Sigmoid colon (tissue), 7 donors: ENCODE results near the gene GRIP1. TPM values are rescaled to one million over a fixed set of nuclear protein-coding genes. Genes with fewer than 3 reads are reported as not detected.

Experiments used
- DNase-seq: peaks from one replicate; pipeline ENCODE4 v3.0.0-alpha.2; 2019
- H3K27ac ChIP-seq, 4 donors: fragments of 200-600 bp; sonication (generic); one replicate each; pipeline ENCODE4 v1.5.1; 2016 to 2019; ENCODE audit warnings: mild to moderate bottlenecking in 1 of 4
- H3K27me3 ChIP-seq, 3 donors: fragments of 200-600 bp; sonication (generic); one replicate each; pipeline ENCODE4 v1.5.1; 2019; ENCODE audit warnings: mild to moderate bottlenecking in 1 of 3
- H3K36me3 ChIP-seq, 4 donors: fragments of 200-600 bp; sonication (generic); one replicate each; pipeline ENCODE4 v1.5.1; 2016 to 2019
- H3K4me1 ChIP-seq, 4 donors: fragments of 200-600 bp; sonication (generic); one replicate each; pipeline ENCODE4 v1.5.1; 2017 to 2019
- H3K4me3 ChIP-seq, 4 donors: fragments of 200-600 bp; sonication (generic); one replicate each; pipeline ENCODE4 v1.5.1; 2017 to 2019; ENCODE audit warnings: mild to moderate bottlenecking in 2 of 4, moderate library complexity in 1 of 4
- H3K9me3 ChIP-seq, 4 donors: fragments of 200-600 bp in 3 of 4; sonication (generic) in 3 of 4; one replicate each; pipeline versions ENCODE4 v1.5.1 to v1.6.1; 2013 to 2019
- EP300 ChIP-seq, 4 donors: sonication (generic); formaldehyde crosslinking; IDR thresholded peaks; one replicate each; pipeline ENCODE4 v1.6.1; 2017; ENCODE audit warnings: antibody characterized with exemption in 4 of 4
- POLR2A ChIP-seq, 2 donors: fragments of 450-650 bp; IDR thresholded peaks; one replicate each; pipeline ENCODE4 v1.6.1; 2016; ENCODE audit warnings: antibody characterized with exemption in 2 of 2, mild to moderate bottlenecking in 2 of 2, moderate library complexity in 2 of 2
- POLR2AphosphoS5 ChIP-seq, 4 donors: sonication (generic); formaldehyde crosslinking; IDR thresholded peaks; one replicate each; pipeline ENCODE4 v1.6.1; 2017; ENCODE audit warnings: antibody characterized with exemption in 4 of 4
- WGBS, 2 donors: extraction: QIAGEN DNeasy Blood & Tissue Kit; methylation state at CpG; one replicate each; pipeline ENCODE4 v1.1.7; 2013; 5-methylcytosine and 5-hydroxymethylcytosine counted together
- intact Hi-C: fragments of 100-400 bp; cut with DNase I; formaldehyde crosslinking; loops from one replicate; pipeline ENCODE4 v1.15.1; 2023
- polyA plus RNA-seq, 3 donors: library from polyadenylated mRNA; stranded (reverse); fragments of 200-250 nt; gene quantifications; one replicate each; pipeline ENCODE4 v1.2.3, GENCODE V29; 2013
- total RNA-seq, 4 donors: library from RNA; depleted of rRNA; stranded (reverse); fragments of >200 nt; gene quantifications; one replicate each; pipeline ENCODE4 v1.1.0, GENCODE V29; 2016
- TF ChIP-seq, protein P1 (sequence below), 4 experiments: fragments of 450-650 bp in 3 of 4; fragments of 200-600 bp in 1 of 4; IDR thresholded peaks; one replicate each; pipeline ENCODE4 v1.5.1; 2016 to 2019; ENCODE audit warnings: antibody characterized with exemption in 4 of 4, mild to moderate bottlenecking in 3 of 4, moderate library complexity in 2 of 4
- donor health status: healthy with polysubstance abuse.
- donor health status: Bipolar disorder and iron deficiency.
- donor health status: healthy.

Gene GRIP1
- total and polyA plus RNA-seq, 7 donors, result 0.46 to 14.0 (median 6.3) TPM

GRCh38 chr12:66365718-66366490 is 313.0 kb downstream of the GRIP1 start:
- no peaks in the 10 kb centered on the region for H3K4me1 ChIP-seq
- no peaks in the 10 kb centered on the region for H3K27me3 ChIP-seq
- H3K4me3 ChIP-seq, result no peak overlapping the region
- WGBS, 2 donors, result 85 to 86% methylated on average over 3 of the region's 3 CpGs
- H3K36me3 ChIP-seq, result no peaks in the 10 kb centered on the region
- no peak for DNase-seq
- H3K27ac ChIP-seq, result no peak overlapping the region
- no peaks in the 10 kb centered on the region for H3K9me3 ChIP-seq
- intact Hi-C loops, result no loop called here
- TF ChIP-seq POLR2A (IDR thresholded peaks at IDR 0.05) (no peak), POLR2AphosphoS5 (IDR thresholded peaks at IDR 0.05) (no peak), EP300 (IDR thresholded peaks at IDR 0.05) (no peak)
- TF ChIP-seq, protein P1, sequence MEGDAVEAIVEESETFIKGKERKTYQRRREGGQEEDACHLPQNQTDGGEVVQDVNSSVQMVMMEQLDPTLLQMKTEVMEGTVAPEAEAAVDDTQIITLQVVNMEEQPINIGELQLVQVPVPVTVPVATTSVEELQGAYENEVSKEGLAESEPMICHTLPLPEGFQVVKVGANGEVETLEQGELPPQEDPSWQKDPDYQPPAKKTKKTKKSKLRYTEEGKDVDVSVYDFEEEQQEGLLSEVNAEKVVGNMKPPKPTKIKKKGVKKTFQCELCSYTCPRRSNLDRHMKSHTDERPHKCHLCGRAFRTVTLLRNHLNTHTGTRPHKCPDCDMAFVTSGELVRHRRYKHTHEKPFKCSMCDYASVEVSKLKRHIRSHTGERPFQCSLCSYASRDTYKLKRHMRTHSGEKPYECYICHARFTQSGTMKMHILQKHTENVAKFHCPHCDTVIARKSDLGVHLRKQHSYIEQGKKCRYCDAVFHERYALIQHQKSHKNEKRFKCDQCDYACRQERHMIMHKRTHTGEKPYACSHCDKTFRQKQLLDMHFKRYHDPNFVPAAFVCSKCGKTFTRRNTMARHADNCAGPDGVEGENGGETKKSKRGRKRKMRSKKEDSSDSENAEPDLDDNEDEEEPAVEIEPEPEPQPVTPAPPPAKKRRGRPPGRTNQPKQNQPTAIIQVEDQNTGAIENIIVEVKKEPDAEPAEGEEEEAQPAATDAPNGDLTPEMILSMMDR (IDR thresholded peaks at IDR 0.05), result no peak

DNA sequence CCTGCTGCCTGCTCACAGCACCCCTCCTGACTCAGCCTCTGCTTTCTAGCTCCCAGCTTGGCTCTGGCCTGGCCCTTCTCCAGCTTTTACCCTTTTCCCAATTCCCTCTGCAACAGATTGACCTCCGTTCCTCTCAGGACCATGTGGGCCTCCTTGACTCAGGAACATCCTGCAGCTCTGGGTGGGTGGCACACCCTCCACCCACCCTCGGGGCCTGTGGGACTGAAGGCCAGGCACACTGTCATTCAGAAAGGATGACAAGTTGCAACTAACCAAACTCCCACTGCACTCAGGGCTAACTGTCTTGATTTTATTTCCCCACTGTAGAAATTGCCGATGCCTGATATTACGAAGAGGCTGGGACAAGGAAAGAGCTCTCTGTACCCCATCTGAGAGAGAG is 317.2 kb downstream of the GRIP1 start:
- Histone ChIP-seq H3K9me3 (no peaks in the 10 kb centered on the region), H3K27ac (no peak overlapping the region), H3K27me3 (no peaks in the 10 kb centered on the region), H3K4me3 (no peak overlapping the region), H3K36me3 (no peaks in the 10 kb centered on the region), H3K4me1 (no peaks in the 10 kb centered on the region)
- intact Hi-C loops, result no loop called here
- 92 to 94% methylated on average over 4 of the region's 4 CpGs for WGBS, 2 donors
- TF ChIP-seq POLR2AphosphoS5 (IDR thresholded peaks at IDR 0.05) (no peak), POLR2A (IDR thresholded peaks at IDR 0.05) (no peak)
- TF ChIP-seq, protein P1 (IDR thresholded peaks at IDR 0.05), result no peak
- no peak for DNase-seq

- no peaks in the 10 kb centered on the region for H3K4me1 ChIP-seq
- no peak overlapping the region for H3K27ac ChIP-seq
- H3K4me3 ChIP-seq, result no peak overlapping the region
- TF ChIP-seq, protein P1 (IDR thresholded peaks at IDR 0.05), result no peak
- TF ChIP-seq POLR2AphosphoS5 (IDR thresholded peaks at IDR 0.05), result no peak
- no peak for TF ChIP-seq POLR2A (IDR thresholded peaks at IDR 0.05)
- no peak for TF ChIP-seq EP300 (IDR thresholded peaks at IDR 0.05)
- no peaks in the 10 kb centered on the region for H3K36me3 ChIP-seq
- H3K9me3 ChIP-seq, result no peaks in the 10 kb centered on the region
- no peak for DNase-seq
- H3K27me3 ChIP-seq, result no peaks in the 10 kb centered on the region
- intact Hi-C loops, result no loop called here
These were observed 319.6 kb downstream of the GRIP1 start for GRCh38 chr12:66359300-66359699.

GRCh38 chr12:66354291-66354690 is 324.6 kb downstream of the GRIP1 start:
- Histone ChIP-seq H3K27me3 (no peaks in the 10 kb centered on the region), H3K9me3 (no peaks in the 10 kb centered on the region), H3K4me1 (no peaks in the 10 kb centered on the region), H3K27ac (no peak overlapping the region), H3K36me3 (peaks cover 0 to 9% (median 0%) of the 10 kb centered on the region in 4 donors), H3K4me3 (no peak overlapping the region)
- intact Hi-C loops, result no loop called here
- TF ChIP-seq, protein P1 (IDR thresholded peaks at IDR 0.05), result no peak
- TF ChIP-seq POLR2AphosphoS5 (IDR thresholded peaks at IDR 0.05), result no peak
- TF ChIP-seq POLR2A (IDR thresholded peaks at IDR 0.05), result no peak
- TF ChIP-seq EP300 (IDR thresholded peaks at IDR 0.05), result no peak
- no peak for DNase-seq
- WGBS, 2 donors, result 88 to 90% methylated on average over 6 of the region's 6 CpGs

DNA sequence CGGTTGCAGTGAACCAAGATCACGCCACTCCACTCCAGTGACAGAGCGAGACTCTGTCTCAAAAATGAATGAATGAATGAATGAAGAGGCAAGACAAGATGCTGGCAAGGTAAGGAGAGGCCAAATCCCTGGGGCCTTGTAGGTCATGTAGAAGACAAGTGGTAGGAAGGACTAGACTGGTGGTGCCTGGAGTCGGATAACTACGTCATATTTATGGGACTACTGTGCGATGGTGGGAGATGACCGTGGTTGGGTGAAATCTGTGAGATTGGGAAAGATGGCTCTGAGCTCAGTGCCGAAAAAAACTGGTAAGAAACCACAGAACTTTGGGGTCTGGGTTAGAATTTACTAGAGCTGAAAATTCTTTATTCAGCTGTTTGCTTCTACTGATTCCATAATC is 326.0 kb downstream of the GRIP1 start:
- Histone ChIP-seq H3K4me1 (no peaks in the 10 kb centered on the region), H3K4me3 (no peak overlapping the region), H3K9me3 (no peaks in the 10 kb centered on the region), H3K27ac (no peak overlapping the region), H3K36me3 (peaks cover 0 to 20% (median 0%) of the 10 kb centered on the region in 4 donors), H3K27me3 (no peaks in the 10 kb centered on the region)
- WGBS, 2 donors, result 96 to 97% methylated on average over 8 of the region's 8 CpGs
- intact Hi-C loops, result no loop called here
- no peak for DNase-seq
- no peak for TF ChIP-seq POLR2A (IDR thresholded peaks at IDR 0.05)
- TF ChIP-seq, protein P1 (IDR thresholded peaks at IDR 0.05), result no peak
- TF ChIP-seq POLR2AphosphoS5 (IDR thresholded peaks at IDR 0.05), result no peak
- no peak for TF ChIP-seq EP300 (IDR thresholded peaks at IDR 0.05)
